Breast epithelium (tissue), 4 donors: Measurements from ENCODE around the gene GOLGA6A. TPM values are rescaled to one million over a fixed set of nuclear protein-coding genes. Genes with fewer than 3 reads are reported as not detected.

Source experiments
- DNase-seq, 2 donors: peaks; one replicate each; pipeline ENCODE4 v3.0.0-alpha.2; 2019; ENCODE audit warnings: low spot score in 2 of 2
- H3K27ac ChIP-seq, 2 donors: fragments of 200-600 bp; sonication (generic) in 1 of 2; one replicate each; pipeline ENCODE4 v1.5.1; 2016 to 2019; ENCODE audit warnings: mild to moderate bottlenecking in 1 of 2
- H3K27me3 ChIP-seq, 2 donors: fragments of 200-600 bp; sonication (generic) in 1 of 2; one replicate each; pipeline versions ENCODE4 v1.5.1 to v1.6.0; 2017 to 2019; ENCODE audit warnings: control low read depth in 1 of 2, mild to moderate bottlenecking in 1 of 2
- H3K36me3 ChIP-seq: fragments of 200-600 bp; one replicate; pipeline ENCODE4 v1.5.1; 2019
- H3K4me1 ChIP-seq, 2 donors: fragments of 200-600 bp; sonication (generic); one replicate each; pipeline ENCODE4 v1.5.1; 2016 to 2019; ENCODE audit warnings: control low read depth in 1 of 2
- H3K4me3 ChIP-seq, 3 donors: fragments of 200-600 bp; sonication (generic); 1 replicate in 2 of 3; 2 replicates in 1 of 3; pipeline ENCODE4 v1.5.1; 2016 to 2019; ENCODE audit warnings: mild to moderate bottlenecking in 3 of 3, moderate library complexity in 2 of 3
- H3K9me3 ChIP-seq, 2 donors: fragments of 200-600 bp; sonication (generic) in 1 of 2; one replicate each; pipeline ENCODE4 v1.5.1; 2016 to 2019; ENCODE audit warnings: control low read depth in 1 of 2
- CTCF ChIP-seq, 3 donors: fragments of 450-650 bp; IDR thresholded peaks; one replicate each; pipeline ENCODE4 v1.5.1; 2016 to 2017; ENCODE audit warnings: antibody characterized with exemption in 3 of 3, mild to moderate bottlenecking in 3 of 3, moderate library complexity in 3 of 3
- POLR2A ChIP-seq: fragments of 450-650 bp; IDR thresholded peaks from one replicate; pipeline ENCODE4 v1.6.1; 2016; ENCODE audit warnings: antibody characterized with exemption, mild to moderate bottlenecking, moderate library complexity
- POLR2AphosphoS5 ChIP-seq, 3 donors: sonication (generic); formaldehyde crosslinking; IDR thresholded peaks; one replicate each; pipeline ENCODE4 v1.6.1; 2017; ENCODE audit warnings: antibody characterized with exemption in 3 of 3
- intact Hi-C: fragments of 100-400 bp; cut with DNase I; formaldehyde crosslinking; loops from one replicate; pipeline ENCODE4 v1.15.1; 2023; ENCODE audit warnings: low total_unique reads
- total RNA-seq, 3 donors: library from RNA; depleted of rRNA; stranded (reverse); fragments of >200 nt; gene quantifications; one replicate each; pipeline ENCODE4 v1.1.0, GENCODE V29; 2016

GOLGA6A gene
- total RNA-seq, 3 donors from 2014 or later = 1.0 TPM; not detected in 2

GRCh38 chr15:74032046-74032445, 50.3 kb downstream of the GOLGA6A start:
- H3K9me3 ChIP-seq = no peaks in the 10 kb centered on the region
- H3K27ac ChIP-seq = no peak overlapping the region
- peak in 1 of 2 donors; percentile 19 for DNase-seq
- H3K27me3 ChIP-seq = no peaks in the 10 kb centered on the region
- no peaks in the 10 kb centered on the region for H3K4me1 ChIP-seq
- no peak overlapping the region for H3K4me3 ChIP-seq
- H3K36me3 ChIP-seq = peaks cover 6% of the 10 kb centered on the region
- intact Hi-C loops = no loop called here
- no peak for TF ChIP-seq POLR2AphosphoS5 (IDR thresholded peaks at IDR 0.05)
- no peak for TF ChIP-seq CTCF (IDR thresholded peaks at IDR 0.05)
- TF ChIP-seq POLR2A = no peak

GRCh38 chr15:74028646-74029045, 53.7 kb downstream of the GOLGA6A start:
- H3K27me3 ChIP-seq = no peaks in the 10 kb centered on the region
- intact Hi-C loops = no loop called here
- no peaks in the 10 kb centered on the region for H3K36me3 ChIP-seq
- no peak for TF ChIP-seq POLR2AphosphoS5 (IDR thresholded peaks at IDR 0.05)
- TF ChIP-seq POLR2A = no peak
- no peak for TF ChIP-seq CTCF (IDR thresholded peaks at IDR 0.05)
- no peaks in the 10 kb centered on the region for H3K4me1 ChIP-seq
- H3K4me3 ChIP-seq = no peak overlapping the region
- DNase-seq = no peak
- H3K27ac ChIP-seq = no peak overlapping the region
- H3K9me3 ChIP-seq = no peaks in the 10 kb centered on the region

GRCh38 chr15:74027688-74028087, 54.7 kb downstream of the GOLGA6A start:
- H3K9me3 ChIP-seq = no peaks in the 10 kb centered on the region
- TF ChIP-seq CTCF (IDR thresholded peaks at IDR 0.05) = no peak
- TF ChIP-seq POLR2A = no peak
- no peak for TF ChIP-seq POLR2AphosphoS5 (IDR thresholded peaks at IDR 0.05)
- H3K27ac ChIP-seq = no peak overlapping the region
- H3K27me3 ChIP-seq = no peaks in the 10 kb centered on the region
- DNase-seq = no peak
- intact Hi-C loops = no loop called here
- H3K4me1 ChIP-seq = no peaks in the 10 kb centered on the region
- peaks cover 7% of the 10 kb centered on the region for H3K36me3 ChIP-seq
- H3K4me3 ChIP-seq = no peak overlapping the region

GRCh38 chr15:74025436-74025835, 56.9 kb downstream of the GOLGA6A start:
- Histone ChIP-seq H3K27me3 (no peaks in the 10 kb centered on the region), H3K36me3 (peaks cover 9% of the 10 kb centered on the region), H3K27ac (peak overlapping the region; percentile 25 to 27), H3K4me1 (no peaks in the 10 kb centered on the region), H3K9me3 (no peaks in the 10 kb centered on the region), H3K4me3 (no peak overlapping the region)
- DNase-seq = peak in 1 of 2 donors; percentile 12
- intact Hi-C loops = no loop called here
- TF ChIP-seq POLR2A (no peak), CTCF (IDR thresholded peaks at IDR 0.05) (no peak), POLR2AphosphoS5 (IDR thresholded peaks at IDR 0.05) (no peak)

GRCh38 chr15:74024687-74025086, 57.7 kb downstream of the GOLGA6A start:
- no peak overlapping the region for H3K4me3 ChIP-seq
- H3K9me3 ChIP-seq = no peaks in the 10 kb centered on the region
- no peaks in the 10 kb centered on the region for H3K27me3 ChIP-seq
- H3K4me1 ChIP-seq = no peaks in the 10 kb centered on the region
- peak in 1 of 2 donors; percentile 2 for DNase-seq
- peaks cover 9% of the 10 kb centered on the region for H3K36me3 ChIP-seq
- no peak for TF ChIP-seq CTCF (IDR thresholded peaks at IDR 0.05)
- intact Hi-C loops = no loop called here
- H3K27ac ChIP-seq = peak overlapping the region in 1 of 2 donors; percentile 27
